ENCODE results near the gene RBM28. TPM values are rescaled to one million over a fixed set of nuclear protein-coding genes. Genes with fewer than 3 reads are reported as not detected.

Gene RBM28
- total RNA-seq, 1 experiment from 2014 or later = 100 TPM

DNA sequence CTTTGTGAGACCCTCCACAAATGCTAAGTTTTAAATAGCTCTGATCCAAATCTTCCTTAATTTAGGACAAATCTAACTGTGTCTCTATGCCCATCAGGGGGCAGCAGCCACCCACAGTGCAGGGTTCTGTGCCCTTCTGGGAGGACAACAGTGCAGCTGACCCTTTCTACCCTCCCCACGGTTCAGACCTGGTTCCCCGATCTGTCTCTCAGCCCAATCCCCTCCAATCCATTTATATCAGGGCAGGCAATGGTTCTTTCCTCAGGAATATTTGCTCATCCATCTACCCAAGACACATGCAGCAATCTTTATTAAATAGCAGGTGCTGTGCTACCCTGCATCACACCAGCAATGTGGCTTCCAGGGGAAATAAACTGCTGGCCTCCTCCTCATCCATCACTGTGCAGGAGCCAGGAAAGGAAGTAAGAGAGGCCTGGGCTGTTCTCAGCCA lies 4.0 kb upstream of the RBM28 start:
- ChIA-PET CTCF (interaction anchor here (0.5 to 2.4 kb wide), 9 partner anchors 10 to 113 kb away, joined by 3 to 36 read pairs (median 4); no protein-coding TSS in a partner anchor), POLR2A (ENCODE audit: low non-redundant PET) (no interaction called here)
- H3K4me1 ChIP-seq (ENCODE audit: insufficient read depth, low read length, poor library complexity, severe bottlenecking) = peaks cover 13% of the 10 kb centered on the region
- H3K27me3 ChIP-seq (replicated peaks; ENCODE audit: insufficient read depth, low read depth, low read length, poor library complexity) = no peaks in the 10 kb centered on the region
- DNase-seq (ENCODE audit: low spot score) = peak; percentile 75
- H3K36me3 ChIP-seq (ENCODE audit: insufficient read depth, low read length, poor library complexity, severe bottlenecking) = no peaks in the 10 kb centered on the region
- TF ChIP-seq CTCF (conservative IDR thresholded peaks at IDR 0.05; ENCODE audit: low read depth, low read length) (peak; percentile 74), EZH2 (IDR thresholded peaks at IDR 0.05; ENCODE audit: borderline replicate concordance, low read depth, low read length, poor library complexity, severe bottlenecking) (no peak)
- H3K4me3 ChIP-seq (ENCODE audit: low read depth, low read length, poor library complexity, severe bottlenecking) = no peak overlapping the region
- intact Hi-C loops (cut with micrococcal nuclease; ENCODE audit: unreplicated experiment) = loop anchor here (1.0 kb wide), 1 partner anchor 40 kb away; no protein-coding TSS in a partner anchor
- H3K9me3 ChIP-seq (ENCODE audit: low read depth, low read length, poor library complexity, severe bottlenecking) = no peaks in the 10 kb centered on the region
- no peak overlapping the region for H3K27ac ChIP-seq (ENCODE audit: low read depth, low read length, poor library complexity, severe bottlenecking)
- BruUV-seq (replicated peaks) = no TSS peak

DNA sequence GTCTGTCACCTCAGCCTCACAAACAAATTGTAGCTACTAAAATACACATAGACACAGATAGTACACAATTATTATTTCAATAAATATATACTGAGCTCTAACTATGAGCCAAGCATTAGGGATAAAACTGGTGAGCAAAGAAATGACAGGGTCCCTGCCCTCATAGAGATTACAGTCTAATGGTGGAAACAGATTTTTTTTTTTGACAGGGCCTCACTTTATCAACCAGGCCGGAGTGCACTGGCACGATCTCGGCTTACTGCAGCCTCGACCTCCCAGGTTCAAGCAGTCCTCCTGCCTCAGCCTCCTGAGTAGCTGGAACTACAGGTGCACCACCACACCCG lies 695 bp upstream of the RBM28 start:
- CTCF ChIA-PET = interaction anchor here (0.5 kb wide), 1 partner anchor 276 kb away, joined by 3 read pairs; no protein-coding TSS in a partner anchor
- H3K4me3 ChIP-seq (ENCODE audit: low read depth, low read length, poor library complexity, severe bottlenecking) = no peak overlapping the region
- BruUV-seq (replicated peaks) = no TSS peak
- H3K27me3 ChIP-seq (replicated peaks; ENCODE audit: insufficient read depth, low read depth, low read length, poor library complexity) = no peaks in the 10 kb centered on the region
- H3K4me1 ChIP-seq (ENCODE audit: insufficient read depth, low read length, poor library complexity, severe bottlenecking) = peaks cover 20% of the 10 kb centered on the region
- peaks cover 2% of the 10 kb centered on the region for H3K36me3 ChIP-seq (ENCODE audit: insufficient read depth, low read length, poor library complexity, severe bottlenecking)
- H3K9me3 ChIP-seq (ENCODE audit: low read depth, low read length, poor library complexity, severe bottlenecking) = no peaks in the 10 kb centered on the region
- intact Hi-C loops (cut with micrococcal nuclease; ENCODE audit: unreplicated experiment) = no loop called here
- POLR2A ChIA-PET (ENCODE audit: low non-redundant PET) = interaction anchor here (0.7 kb wide), 2 partner anchors 54 to 78 kb away, joined by 3 to 5 read pairs; no protein-coding TSS in a partner anchor
- TF ChIP-seq CTCF (conservative IDR thresholded peaks at IDR 0.05; ENCODE audit: low read depth, low read length) (no peak), EZH2 (IDR thresholded peaks at IDR 0.05; ENCODE audit: borderline replicate concordance, low read depth, low read length, poor library complexity, severe bottlenecking) (no peak)
- DNase-seq (ENCODE audit: low spot score) = no peak
- H3K27ac ChIP-seq (ENCODE audit: low read depth, low read length, poor library complexity, severe bottlenecking) = no peak overlapping the region

- BruUV-seq (replicated peaks) = no TSS peak
- no peak overlapping the region for H3K27ac ChIP-seq (ENCODE audit: low read depth, low read length, poor library complexity, severe bottlenecking)
- H3K4me3 ChIP-seq (ENCODE audit: low read depth, low read length, poor library complexity, severe bottlenecking) = peak overlapping the region; percentile 71
- DNase-seq (ENCODE audit: low spot score) = no peak
- POLR2A ChIA-PET (ENCODE audit: low non-redundant PET) = no interaction called here
- H3K36me3 ChIP-seq (ENCODE audit: insufficient read depth, low read length, poor library complexity, severe bottlenecking) = peaks cover 27% of the 10 kb centered on the region
- H3K4me1 ChIP-seq (ENCODE audit: insufficient read depth, low read length, poor library complexity, severe bottlenecking) = peaks cover 10% of the 10 kb centered on the region
- TF ChIP-seq EZH2 (IDR thresholded peaks at IDR 0.05; ENCODE audit: borderline replicate concordance, low read depth, low read length, poor library complexity, severe bottlenecking) = no peak
- no peak for TF ChIP-seq CTCF (conservative IDR thresholded peaks at IDR 0.05; ENCODE audit: low read depth, low read length)
- intact Hi-C loops (cut with micrococcal nuclease; ENCODE audit: unreplicated experiment) = no loop called here
- H3K27me3 ChIP-seq (replicated peaks; ENCODE audit: insufficient read depth, low read depth, low read length, poor library complexity) = no peaks in the 10 kb centered on the region
- CTCF ChIA-PET = no interaction called here
- H3K9me3 ChIP-seq (ENCODE audit: low read depth, low read length, poor library complexity, severe bottlenecking) = no peaks in the 10 kb centered on the region
These were observed 2.0 kb downstream of the RBM28 start for GRCh38 chr7:128341733-128342132.

Data from A673 (cell line).